GM19043 (cell line): Measurements from ENCODE around the gene ZBTB20.

ENCODE experiments used
- ATAC-seq: cut with Tn5 transposase; IDR thresholded peaks from one replicate; pipeline ENCODE4 v1.9.1; 2021; ENCODE audit warnings: low read depth; ENCODE audit not compliant: unreplicated experiment

The ZBTB20 gene

DNA sequence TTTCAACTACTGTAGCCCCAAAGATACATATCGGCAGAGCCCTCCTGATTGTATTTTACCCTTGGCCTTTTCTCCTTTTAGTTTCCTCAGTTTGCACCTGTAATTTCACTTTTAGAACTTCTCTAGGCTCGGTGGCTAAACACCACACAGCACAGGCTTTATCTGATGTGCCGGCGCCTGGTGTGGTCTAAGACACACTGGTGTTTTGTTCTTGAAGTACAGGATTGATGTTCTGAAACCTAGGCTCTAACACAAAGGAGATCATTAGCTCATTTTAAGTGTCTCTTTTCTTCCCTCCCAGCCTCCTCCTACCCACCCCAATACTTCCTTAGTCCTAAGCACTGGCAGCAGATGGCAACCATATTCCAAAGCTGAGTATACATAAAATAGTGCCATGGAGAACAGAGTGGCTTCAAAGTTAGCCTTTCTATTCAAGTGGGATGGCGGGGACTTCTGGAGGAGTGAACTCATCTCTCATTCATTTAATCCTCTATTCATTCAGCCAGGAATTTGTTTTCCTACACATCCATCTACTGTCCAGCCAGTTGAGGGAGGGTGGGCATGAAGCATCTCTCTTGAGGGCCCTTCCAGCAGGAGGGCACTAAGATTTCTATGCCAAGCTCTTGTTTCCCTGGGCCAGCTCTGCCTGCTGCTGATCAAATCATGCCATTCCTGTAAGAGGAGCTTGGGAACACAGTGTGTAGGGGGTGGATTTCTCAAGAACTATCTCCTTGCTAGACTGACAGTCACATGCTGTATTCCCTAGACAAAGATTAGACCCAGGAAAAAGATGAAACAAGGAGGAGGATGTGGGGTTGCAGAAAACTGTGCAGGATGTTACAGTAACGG is 782.1 kb downstream of the ZBTB20 start:
- no peak for ATAC-seq

DNA sequence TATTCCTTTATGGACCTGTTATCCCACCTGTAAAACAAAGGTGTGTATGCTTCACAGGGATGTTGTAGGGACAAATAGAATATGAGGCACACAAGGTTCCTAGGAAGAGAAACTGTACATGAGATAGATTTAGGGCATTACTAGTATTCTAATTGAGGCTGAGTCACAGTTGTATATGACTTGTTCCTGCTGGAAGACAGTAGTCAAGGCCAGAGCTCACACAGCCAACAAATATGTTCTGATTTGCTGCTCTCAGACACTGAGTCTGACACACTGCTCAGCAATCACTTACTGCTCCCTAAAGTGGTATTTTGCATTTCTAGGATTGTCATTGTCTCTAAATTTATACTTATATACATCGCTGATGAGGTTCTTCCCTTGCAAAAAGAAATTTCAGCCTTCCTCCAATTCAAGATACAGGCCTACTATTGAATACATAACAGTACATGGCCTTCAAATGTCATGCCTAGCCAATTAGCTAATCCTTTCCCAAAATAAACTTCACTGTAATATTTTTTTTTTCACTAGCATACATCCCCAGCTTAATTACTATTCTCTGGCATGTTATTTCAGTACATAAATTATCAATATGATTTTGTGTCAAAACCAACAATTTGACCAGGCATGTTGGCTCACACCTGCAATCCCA is 783.4 kb downstream of the ZBTB20 start:
- ATAC-seq, result no peak

DNA sequence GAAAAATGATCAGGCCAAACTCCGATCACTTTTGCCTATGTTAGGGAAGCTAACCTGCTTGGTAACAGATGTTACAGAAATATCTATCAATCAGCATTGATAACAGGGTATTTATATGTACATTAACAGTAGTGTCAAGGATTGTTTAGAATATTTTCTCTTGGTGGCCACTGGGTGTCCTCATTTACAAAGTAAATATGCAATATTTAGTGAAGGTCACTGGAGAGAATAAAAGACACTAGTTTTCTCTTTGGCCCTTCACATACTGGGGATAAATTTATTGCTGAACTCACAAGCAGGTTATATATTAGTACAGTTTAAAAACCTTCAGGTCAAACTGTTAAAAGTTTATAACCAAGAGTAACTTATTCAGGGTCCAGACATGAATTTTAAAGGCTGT is 784.3 kb downstream of the ZBTB20 start:
- no peak for ATAC-seq

DNA sequence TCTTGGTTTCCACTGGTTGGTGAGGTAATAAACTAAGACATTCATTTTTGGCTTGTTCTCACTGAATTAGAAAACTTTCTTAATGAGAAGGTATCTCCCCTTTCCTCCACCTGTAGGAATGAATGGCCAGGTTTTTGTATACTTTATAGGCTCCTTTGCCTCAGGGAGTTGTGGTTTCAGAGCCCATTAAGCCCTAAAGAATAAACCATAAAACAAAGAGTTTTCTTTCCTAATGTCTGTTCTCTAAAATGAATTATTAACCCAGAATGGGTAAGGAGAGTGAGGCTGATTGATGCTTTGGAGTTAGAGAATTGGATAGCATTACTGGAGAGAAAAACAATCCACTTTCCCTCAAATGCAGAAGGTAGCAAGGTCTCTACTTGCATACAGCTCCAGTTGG is 785.7 kb downstream of the ZBTB20 start:
- no peak for ATAC-seq

DNA sequence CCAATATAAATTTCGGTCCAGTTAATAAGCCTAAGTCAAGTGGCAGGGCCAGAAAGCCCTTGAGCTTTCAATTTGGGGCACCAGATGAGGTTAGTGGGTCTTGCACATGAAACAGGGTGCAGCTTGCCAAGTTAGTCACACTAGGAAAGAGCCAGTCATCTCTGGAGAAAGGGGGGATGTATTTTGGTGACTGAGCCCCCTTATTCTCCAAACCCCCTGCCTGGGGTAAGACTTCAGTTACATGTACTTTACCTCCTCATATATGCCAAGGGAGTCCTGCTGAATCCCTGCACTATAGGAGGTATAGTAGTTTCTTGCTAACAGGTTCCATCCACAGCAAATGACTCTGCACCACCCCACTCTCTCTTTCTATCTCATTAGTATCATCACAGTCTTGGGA is 790.6 kb downstream of the ZBTB20 start:
- ATAC-seq, result no peak

DNA sequence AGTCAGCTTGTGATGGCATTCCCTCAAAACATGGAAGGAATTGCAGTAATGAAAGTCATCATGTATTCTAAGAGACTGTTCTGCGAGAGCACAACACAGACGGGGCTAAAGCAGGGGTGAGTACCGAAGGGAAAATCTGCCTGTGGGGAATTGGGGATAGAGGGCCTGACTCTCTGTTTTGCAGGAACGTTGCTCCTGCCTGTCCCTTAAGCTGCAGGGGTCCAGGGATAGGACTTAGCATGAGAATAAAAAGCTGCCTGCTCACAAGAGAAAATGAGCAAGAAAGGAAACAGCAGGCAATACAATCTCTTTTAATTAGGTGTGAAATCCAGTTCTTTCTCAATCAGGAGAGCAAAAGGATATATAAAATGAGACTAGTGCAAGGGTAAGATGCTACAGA is 791.0 kb downstream of the ZBTB20 start:
- ATAC-seq, result no peak

DNA sequence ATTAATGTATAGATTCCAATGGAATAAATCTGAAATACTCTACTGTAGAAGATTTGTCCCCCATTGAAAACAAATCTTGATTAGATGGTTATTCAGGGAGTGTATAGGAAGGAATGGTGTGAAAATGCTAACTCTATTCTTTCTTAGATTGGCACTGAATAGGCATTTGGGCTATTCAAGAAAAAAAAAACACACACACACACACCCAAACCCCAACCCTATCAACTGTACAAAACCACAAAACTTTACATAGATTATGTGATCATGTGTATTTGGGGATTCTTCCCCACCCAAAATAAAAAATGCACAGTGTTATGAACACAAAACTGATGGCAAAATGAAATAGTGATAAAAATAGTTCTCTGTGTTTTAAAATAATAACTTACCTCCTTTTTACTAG is 791.4 kb downstream of the ZBTB20 start:
- no peak for ATAC-seq

DNA sequence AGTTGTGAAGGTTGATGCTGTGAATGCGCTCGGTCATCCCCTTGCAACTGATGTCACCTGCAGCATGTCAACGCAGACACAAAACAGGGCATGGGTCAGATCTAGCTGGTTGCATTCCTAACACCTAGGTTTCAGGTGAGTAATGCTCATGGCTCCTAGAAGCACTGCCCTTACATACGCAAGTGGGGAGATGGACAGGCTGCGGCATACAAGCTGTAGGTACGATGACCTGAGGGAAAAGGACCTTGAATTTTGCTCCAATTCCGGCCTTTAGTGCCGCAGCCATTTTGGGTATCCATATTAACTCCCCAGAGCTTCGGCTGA is 795.3 kb downstream of the ZBTB20 start:
- ATAC-seq, result no peak

DNA sequence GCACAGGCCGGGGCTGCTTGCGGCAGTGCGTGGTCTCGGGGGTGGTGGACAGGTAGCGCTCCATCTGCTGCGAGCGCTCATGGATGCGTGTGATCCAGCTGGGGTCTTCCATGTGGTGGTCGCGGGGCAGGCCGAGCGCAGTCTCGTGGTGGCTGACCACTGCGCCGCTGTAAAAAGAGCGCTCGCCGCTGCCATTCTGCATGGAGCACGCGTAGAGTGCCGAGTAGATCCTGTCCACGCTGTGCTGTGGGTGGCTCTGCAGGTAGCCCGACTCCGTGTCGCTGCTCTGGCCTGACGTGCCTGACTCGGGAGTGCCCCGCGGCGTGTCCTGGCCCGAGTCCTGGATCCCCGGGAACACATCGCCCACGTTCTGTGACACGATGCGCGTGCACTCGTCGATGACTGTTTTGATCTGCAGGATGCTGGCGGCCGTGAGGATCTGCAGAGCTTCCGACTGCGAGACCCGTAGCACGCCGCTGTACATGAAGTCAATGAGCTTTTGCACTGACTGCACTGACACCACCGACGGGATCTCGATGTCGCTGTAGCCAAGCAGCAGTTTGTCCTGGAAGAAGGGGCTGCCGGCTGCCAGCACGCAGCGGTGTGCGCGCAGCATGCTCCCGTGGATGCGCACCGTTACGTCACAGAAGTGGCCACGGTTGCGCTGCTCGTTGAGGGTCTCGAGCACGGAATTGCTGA is 795.8 kb downstream of the ZBTB20 start:
- ATAC-seq, result no peak

DNA sequence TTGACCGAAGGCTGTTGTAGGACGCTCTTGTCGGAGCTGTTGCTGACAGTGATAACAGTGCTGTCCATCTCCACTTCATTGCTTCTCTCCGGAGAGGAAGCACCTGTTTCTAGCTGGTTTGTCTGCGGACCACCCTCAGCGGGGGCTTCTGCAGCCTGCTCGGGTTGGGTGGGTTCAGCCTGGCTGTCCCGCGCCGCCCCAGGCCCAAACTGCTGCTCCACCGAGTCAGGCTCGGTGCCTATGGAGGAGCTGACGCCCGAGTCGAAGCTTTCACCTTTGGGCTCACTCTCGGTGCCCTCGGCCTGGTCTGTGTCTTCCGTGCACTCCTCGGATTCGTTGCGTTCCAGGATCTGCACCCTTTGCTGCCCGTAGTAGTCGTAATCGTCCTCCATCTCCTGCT is 796.4 kb downstream of the ZBTB20 start:
- ATAC-seq, result no peak

DNA sequence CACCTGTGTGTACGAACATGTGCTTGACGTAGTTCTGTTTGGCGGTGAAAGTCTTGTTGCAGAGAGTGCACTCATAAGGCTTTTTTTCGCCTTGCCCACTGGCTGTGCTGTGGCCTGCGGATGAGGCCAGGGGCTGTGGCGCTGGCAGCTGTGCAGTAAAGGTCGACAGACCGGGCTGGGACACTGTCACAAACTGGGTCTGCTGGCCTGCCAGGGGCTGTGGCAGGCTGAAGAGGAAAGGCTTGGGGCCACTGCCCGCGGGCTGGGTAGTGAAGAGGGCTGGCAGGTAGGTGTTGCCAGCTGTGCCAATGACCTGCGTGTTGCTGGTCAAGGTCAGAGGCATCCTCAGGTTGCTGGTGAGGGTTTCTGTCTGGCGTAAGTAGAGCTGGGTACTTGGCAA is 796.8 kb downstream of the ZBTB20 start:
- no peak for ATAC-seq

DNA sequence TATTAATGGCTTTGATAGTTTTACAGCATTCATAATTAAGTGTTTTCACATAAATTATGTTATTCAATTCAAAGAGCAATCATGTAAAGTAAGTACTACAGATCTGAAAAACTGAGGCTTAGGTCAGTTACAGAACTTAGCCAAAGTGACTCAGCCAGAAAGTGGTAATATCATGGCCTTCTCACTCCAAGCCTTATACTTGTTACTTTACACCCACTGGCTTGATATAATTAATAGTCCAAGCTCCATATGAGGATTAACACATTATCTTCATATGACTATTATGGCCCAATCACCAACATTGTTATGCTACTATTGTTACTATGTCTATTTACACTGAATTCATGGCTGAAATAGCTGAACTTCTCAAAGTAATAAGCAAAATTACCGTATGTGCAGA is 802.6 kb downstream of the ZBTB20 start:
- ATAC-seq, result no peak

DNA sequence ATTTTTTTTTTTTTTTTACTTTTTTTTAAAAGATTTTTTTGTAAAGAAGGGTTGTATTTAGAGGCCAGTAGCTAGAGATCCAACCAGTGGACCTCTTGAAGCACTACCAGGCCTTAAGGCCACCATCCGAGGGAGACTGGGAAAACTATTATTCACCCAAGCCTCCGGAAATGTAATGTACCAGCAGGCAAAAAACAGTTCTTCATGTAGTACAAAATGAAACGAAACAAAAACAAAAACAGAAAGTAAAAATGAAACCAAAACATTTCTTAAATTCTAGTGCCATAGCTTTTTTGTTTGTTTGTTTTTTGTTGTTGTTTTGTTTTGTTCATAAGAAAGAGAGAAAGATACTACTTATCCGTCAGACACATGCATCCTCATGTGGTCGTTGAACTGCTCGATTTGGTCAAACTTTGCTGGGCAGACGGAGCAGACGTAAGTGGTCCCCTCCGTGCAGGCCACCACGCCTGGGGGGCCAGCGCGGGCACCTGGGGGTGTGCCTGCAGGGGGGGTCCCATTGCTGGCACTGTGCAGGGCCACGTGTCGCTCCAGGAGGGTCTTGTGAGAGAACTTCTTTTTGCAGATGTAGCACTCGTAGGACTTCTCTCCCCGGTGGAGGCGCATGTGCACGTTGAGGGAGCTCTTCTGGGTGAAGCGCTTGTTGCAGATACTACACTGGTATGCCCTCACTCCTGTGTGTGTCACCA is 808.3 kb downstream of the ZBTB20 start:
- no peak for ATAC-seq

DNA sequence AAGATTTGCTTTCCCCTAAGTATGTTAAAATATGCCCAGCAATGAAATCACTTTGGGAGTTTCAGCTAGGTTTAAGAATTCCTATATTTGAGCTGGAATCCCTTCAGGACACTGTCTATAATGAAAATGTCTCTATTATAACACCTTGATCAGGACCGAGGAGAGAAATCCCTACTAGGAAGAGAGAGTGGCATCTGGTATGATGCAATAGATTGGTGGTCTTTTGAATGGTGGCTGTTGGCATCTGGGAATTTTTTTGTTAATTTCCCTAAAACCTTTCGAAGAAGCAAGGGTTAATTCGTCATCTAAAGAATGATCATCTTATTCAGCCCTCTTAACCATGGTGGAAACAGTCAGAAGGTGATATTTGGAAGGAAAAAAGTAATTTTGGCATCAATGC is 810.2 kb downstream of the ZBTB20 start:
- no peak for ATAC-seq

DNA sequence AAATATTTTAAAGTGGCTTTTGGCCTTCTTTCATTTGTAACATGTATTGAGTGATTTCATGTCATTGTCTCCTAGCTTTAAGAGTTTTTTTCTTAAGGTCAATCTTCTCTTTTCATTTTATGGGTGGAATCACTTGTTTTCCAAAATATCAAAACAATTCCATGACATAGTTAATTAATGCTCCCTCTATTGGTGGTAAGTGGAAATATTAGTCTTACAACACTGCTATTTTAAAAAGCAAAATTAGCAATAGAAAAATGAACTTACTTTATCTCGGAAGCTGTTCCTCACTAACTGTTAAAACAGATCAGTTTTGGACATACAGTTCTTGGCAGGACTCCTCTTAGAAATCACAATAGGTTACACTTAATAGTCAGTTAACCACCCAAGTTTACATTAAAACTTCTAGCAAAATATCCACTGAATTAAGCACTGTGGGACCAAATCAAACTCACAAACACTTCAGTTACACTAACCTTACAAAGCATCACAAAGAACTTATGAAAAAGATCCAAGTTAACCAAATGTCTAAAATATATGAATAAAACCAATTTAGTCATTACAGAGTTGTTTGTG is 810.9 kb downstream of the ZBTB20 start:
- no peak for ATAC-seq

DNA sequence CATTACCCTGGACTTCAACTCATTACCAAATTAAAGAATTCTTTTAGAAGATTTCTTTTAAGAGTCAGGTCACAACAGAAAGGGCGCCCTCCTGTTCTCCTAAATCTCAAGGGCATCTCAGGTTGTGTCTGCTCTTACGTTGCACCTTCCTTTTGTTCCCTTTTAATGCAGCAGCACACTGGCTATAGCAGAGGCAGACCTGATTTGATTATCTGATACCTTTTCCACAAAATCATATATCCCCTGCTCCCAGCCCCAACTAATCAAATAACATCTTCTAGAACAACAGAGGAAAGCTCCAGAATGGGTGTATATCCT is 813.2 kb downstream of the ZBTB20 start:
- ATAC-seq, result no peak

DNA sequence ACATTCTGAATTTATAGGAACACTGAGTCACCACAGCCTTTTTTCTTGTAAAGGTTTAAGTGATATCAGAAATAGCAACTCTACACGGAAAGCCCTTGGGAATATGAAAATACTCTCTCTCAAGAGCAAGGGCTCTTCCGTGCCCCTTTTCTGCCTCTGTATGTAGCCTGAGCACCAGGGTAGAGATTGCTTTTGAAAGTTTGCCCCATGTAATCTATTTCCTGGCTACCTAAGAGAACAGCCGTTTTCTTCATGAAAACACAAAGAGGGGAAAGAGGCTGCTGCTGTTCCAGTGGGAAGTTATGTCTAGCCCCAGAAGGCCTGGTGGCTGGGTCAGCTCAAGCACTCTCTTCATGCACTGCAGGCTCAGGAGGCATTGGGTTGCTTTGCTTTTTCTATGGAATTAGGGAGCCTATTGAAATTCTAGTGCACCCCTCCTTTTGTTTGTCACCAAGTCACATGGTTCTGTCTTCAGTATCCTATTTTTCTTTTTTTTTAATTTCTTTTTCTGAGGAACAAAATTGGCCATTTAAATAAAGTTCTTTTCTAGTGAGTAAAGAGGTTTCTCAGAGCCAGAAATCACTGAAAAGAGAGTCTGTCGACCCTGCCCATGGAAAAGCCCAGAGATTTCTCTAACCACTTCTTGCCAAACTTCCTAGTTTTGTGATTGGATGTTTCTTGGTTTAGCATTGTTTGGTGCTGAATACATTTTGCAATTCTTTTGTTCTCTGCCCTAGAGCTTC is 813.7 kb downstream of the ZBTB20 start:
- peak; percentile 15 for ATAC-seq

DNA sequence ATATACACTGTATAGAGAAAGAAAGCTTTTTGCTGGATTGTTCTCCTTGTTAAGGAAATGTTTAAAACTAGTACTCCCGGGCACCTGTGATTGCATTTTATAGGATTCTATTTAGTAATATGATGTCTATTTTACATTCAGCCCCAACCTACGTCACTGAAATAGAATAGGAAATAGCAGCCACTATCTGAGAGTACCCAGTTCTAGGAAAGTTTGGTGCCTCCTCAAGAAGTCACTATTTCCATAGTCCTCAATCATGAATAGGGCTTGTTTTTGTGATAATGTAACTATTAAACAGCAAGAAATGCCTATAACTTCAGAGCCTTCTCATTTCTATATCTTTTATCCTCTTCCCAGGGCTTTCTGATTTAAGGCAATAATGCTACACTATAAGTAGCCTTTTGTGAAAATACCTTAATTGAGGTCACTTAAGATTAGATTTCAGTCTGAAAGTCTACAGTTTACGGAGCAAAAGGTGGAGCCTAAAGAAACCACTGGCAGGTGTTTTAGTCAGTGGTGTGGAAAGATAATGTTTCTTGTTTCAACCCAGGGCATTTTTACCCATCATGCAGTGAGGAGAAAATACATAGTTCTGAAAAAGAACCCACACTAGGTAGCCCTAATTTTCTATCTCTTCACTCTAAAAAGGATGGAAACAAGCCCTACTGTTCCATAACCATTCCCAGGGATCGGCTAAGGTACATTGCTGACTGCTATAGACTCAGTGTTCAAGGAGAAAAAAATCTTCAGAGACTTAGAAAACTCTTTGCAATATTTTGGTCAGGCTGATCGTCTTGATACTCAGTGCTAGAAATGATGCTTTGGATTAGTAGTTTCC is 814.5 kb downstream of the ZBTB20 start:
- peak; percentile 53 for ATAC-seq

DNA sequence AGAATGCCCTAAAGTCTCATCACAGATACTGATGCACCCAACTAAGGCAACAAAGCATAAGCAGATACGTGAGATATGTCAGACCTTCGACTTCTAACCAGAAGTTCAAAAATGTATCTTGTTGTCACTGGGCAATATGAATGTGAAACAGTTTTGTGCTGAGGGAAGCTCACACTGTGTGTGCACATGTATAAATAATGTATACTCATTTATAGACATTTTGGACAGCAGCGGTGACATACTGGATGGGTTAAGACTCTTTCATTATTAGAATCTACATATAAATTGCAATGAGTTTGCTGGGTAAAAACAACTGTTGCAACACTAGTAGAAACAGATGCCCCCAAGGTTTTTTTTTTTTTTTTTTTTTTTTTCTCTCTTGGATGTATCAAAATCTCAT is 815.4 kb downstream of the ZBTB20 start:
- ATAC-seq, result no peak
